ENCODE data around the gene COX19.

GRCh38 chr7:1019255-1019785 is 44.0 kb upstream of the COX19 start:
- no peak for TF ChIP-seq CTCF (conservative IDR thresholded peaks at IDR 0.05)
- no peak for TF ChIP-seq ZFX (IDR thresholded peaks at IDR 0.05)

All from C4-2B (cell line).